Vagina (tissue), 2 donors: ENCODE results near the gene CKS1B.

Experiments
- CTCF ChIP-seq, 3 experiments: fragments of 450-650 bp in 2 of 3; fragments of 200-600 bp in 1 of 3; sonication (generic) in 1 of 3; IDR thresholded peaks; one replicate each; pipeline ENCODE4 v1.5.1; 2017 to 2019; ENCODE audit warnings: antibody characterized with exemption in 3 of 3, mild to moderate bottlenecking in 2 of 3, moderate library complexity in 2 of 3
- POLR2A ChIP-seq, 2 donors: fragments of 450-650 bp; IDR thresholded peaks; one replicate each; pipeline ENCODE4 v1.6.1; 2017; ENCODE audit warnings: antibody characterized with exemption in 2 of 2, mild to moderate bottlenecking in 2 of 2, moderate library complexity in 2 of 2

DNA sequence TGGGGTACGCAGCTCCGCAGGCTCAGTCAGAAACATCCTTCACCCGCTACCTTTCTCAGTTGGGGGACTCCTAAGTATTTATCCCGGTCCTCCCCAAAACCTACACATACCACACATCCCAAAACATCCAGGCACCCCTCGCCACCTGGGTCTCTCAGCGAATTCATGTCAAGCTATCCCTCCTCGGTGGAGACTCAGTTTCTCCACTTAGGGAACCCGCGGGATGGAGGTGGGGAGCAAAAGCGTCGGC is 26.9 kb downstream of the CKS1B start:
- TF ChIP-seq CTCF (IDR thresholded peaks at IDR 0.05) = no peak
- no peak for TF ChIP-seq POLR2A (IDR thresholded peaks at IDR 0.05)
